BE2C (cell line): Measurements from ENCODE around the gene MEGF11.

Experiments used
- DNase-seq: peaks from one replicate; pipeline ENCODE4 v3.0.0-alpha.2; 2020
- H3K27me3 ChIP-seq: fragments of 250-450 bp; sonication (Bioruptor Pico); 2 replicates; pipeline ENCODE4 v1.5.1; 2020; ENCODE audit warnings: mild to moderate bottlenecking
- H3K36me3 ChIP-seq: fragments of 250-450 bp; sonication (Bioruptor Pico); 2 replicates; pipeline ENCODE4 v1.5.1; 2020; ENCODE audit warnings: mild to moderate bottlenecking
- H3K4me1 ChIP-seq: fragments of 250-450 bp; sonication (Bioruptor Pico); 2 replicates; pipeline ENCODE4 v1.5.1; 2020
- H3K4me3 ChIP-seq: 2 replicates; pipeline ENCODE4 v1.5.1; 2011; ENCODE audit warnings: low read depth, low read length
- H3K9me3 ChIP-seq: fragments of 250-450 bp; sonication (Bioruptor Pico); 2 replicates; pipeline ENCODE4 v1.5.1; 2020
- CTCF ChIP-seq: IDR thresholded peaks from 2 replicates; pipeline ENCODE4 v1.5.1; 2012; ENCODE audit warnings: mild to moderate bottlenecking, low read depth, low read length

The MEGF11 gene

GRCh38 chr15:66115568-66116206 lies 137.9 kb downstream of the MEGF11 start:
- no peaks in the 10 kb centered on the region for H3K36me3 ChIP-seq
- H3K27me3 ChIP-seq: no peaks in the 10 kb centered on the region
- no peak for DNase-seq
- no peak overlapping the region for H3K4me3 ChIP-seq
- no peak for TF ChIP-seq CTCF
- H3K9me3 ChIP-seq: no peaks in the 10 kb centered on the region
- H3K4me1 ChIP-seq: no peaks in the 10 kb centered on the region

- no peak for TF ChIP-seq CTCF
- DNase-seq: no peak
- Histone ChIP-seq H3K36me3 (no peaks in the 10 kb centered on the region), H3K4me3 (no peak overlapping the region), H3K4me1 (no peaks in the 10 kb centered on the region), H3K9me3 (no peaks in the 10 kb centered on the region), H3K27me3 (no peaks in the 10 kb centered on the region)
Measured at GRCh38 chr15:66114863-66115425, 138.6 kb downstream of the MEGF11 start.

- H3K9me3 ChIP-seq: no peaks in the 10 kb centered on the region
- no peaks in the 10 kb centered on the region for H3K4me1 ChIP-seq
- no peak for DNase-seq
- no peak for TF ChIP-seq CTCF
- H3K36me3 ChIP-seq: no peaks in the 10 kb centered on the region
- H3K27me3 ChIP-seq: no peaks in the 10 kb centered on the region
- H3K4me3 ChIP-seq: no peak overlapping the region
Measured at GRCh38 chr15:66112388-66112787, 141.2 kb downstream of the MEGF11 start.

GRCh38 chr15:66111363-66111762 lies 142.2 kb downstream of the MEGF11 start:
- no peak for TF ChIP-seq CTCF
- Histone ChIP-seq H3K4me1 (no peaks in the 10 kb centered on the region), H3K4me3 (no peak overlapping the region), H3K9me3 (no peaks in the 10 kb centered on the region), H3K27me3 (no peaks in the 10 kb centered on the region), H3K36me3 (no peaks in the 10 kb centered on the region)
- no peak for DNase-seq

GRCh38 chr15:66110864-66111263 lies 142.7 kb downstream of the MEGF11 start:
- H3K4me1 ChIP-seq: no peaks in the 10 kb centered on the region
- no peaks in the 10 kb centered on the region for H3K27me3 ChIP-seq
- no peak overlapping the region for H3K4me3 ChIP-seq
- DNase-seq: no peak
- H3K9me3 ChIP-seq: no peaks in the 10 kb centered on the region
- H3K36me3 ChIP-seq: no peaks in the 10 kb centered on the region
- TF ChIP-seq CTCF: no peak

- H3K4me1 ChIP-seq: no peaks in the 10 kb centered on the region
- H3K4me3 ChIP-seq: no peak overlapping the region
- no peak for DNase-seq
- TF ChIP-seq CTCF: no peak
- no peaks in the 10 kb centered on the region for H3K27me3 ChIP-seq
- H3K36me3 ChIP-seq: no peaks in the 10 kb centered on the region
- H3K9me3 ChIP-seq: no peaks in the 10 kb centered on the region
Measured at GRCh38 chr15:66109826-66110225, 143.7 kb downstream of the MEGF11 start.
